Heart left ventricle (tissue), 16 donors: ENCODE results near the gene DUSP10. TPM values are rescaled to one million over a fixed set of nuclear protein-coding genes. Genes with fewer than 3 reads are reported as not detected.

ENCODE experiments used
- ATAC-seq, 4 donors: fragments of 200-7000 bp; cut with Tn5 transposase; one replicate each; pipeline ENCODE4 v1.9.1; 2020 to 2022; ENCODE audit warnings: moderate library complexity in 4 of 4, mild to moderate bottlenecking in 3 of 4, moderate number of reproducible peaks in 1 of 4
- DNase-seq, 5 donors: peaks; one replicate each; pipeline ENCODE4 v3.0.0-alpha.2; 2020
- H3K27ac ChIP-seq, 12 donors: fragments of 200-600 bp; sonication (generic) in 4 of 12; one replicate each; pipeline versions ENCODE4 v1.5.0 to v1.8.0; 2016 to 2022; ENCODE audit warnings: mild to moderate bottlenecking in 2 of 12
- H3K27me3 ChIP-seq, 9 donors: fragments of 200-600 bp; sonication (generic) in 2 of 9; one replicate each; pipeline versions ENCODE4 v1.5.1 to v1.8.0; 2016 to 2022; ENCODE audit warnings: mild to moderate bottlenecking in 3 of 9
- H3K36me3 ChIP-seq, 9 donors: fragments of 200-600 bp; sonication (generic) in 2 of 9; one replicate each; pipeline versions ENCODE4 v1.5.0 to v1.8.0; 2018 to 2022; ENCODE audit warnings: mild to moderate bottlenecking in 2 of 9
- H3K4me1 ChIP-seq, 12 donors: fragments of 200-600 bp; sonication (generic) in 4 of 12; one replicate each; pipeline versions ENCODE4 v1.5.0 to v1.8.0; 2016 to 2022; ENCODE audit warnings: mild to moderate bottlenecking in 3 of 12
- H3K4me3 ChIP-seq, 12 donors: fragments of 200-600 bp; sonication (generic) in 4 of 12; one replicate each; pipeline versions ENCODE4 v1.5.0 to v1.8.0; 2017 to 2022; ENCODE audit warnings: mild to moderate bottlenecking in 9 of 12, moderate library complexity in 4 of 12
- H3K9me3 ChIP-seq, 12 donors: fragments of 200-600 bp; sonication (generic) in 4 of 12; one replicate each; pipeline versions ENCODE4 v1.5.0 to v1.8.0; 2016 to 2022; ENCODE audit warnings: mild to moderate bottlenecking in 1 of 12
- CTCF ChIP-seq, 12 donors: fragments of 200-600 bp; sonication (generic) in 4 of 12; IDR thresholded peaks; one replicate each; pipeline versions ENCODE4 v1.5.0 to v1.8.0; 2018 to 2022; ENCODE audit warnings: antibody characterized with exemption in 12 of 12, mild to moderate bottlenecking in 5 of 12
- POLR2A ChIP-seq, 2 donors: fragments of 450-650 bp; IDR thresholded peaks; one replicate each; pipeline ENCODE4 v1.6.1; 2017; ENCODE audit warnings: antibody characterized with exemption in 2 of 2, mild to moderate bottlenecking in 2 of 2, moderate library complexity in 2 of 2
- WGBS, 4 donors: extraction: QIAGEN DNeasy Blood & Tissue Kit in 2 of 4; methylation state at CpG; one replicate each; pipeline versions ENCODE4 v1.1.5 to v1.1.7; 2013 to 2018; 5-methylcytosine and 5-hydroxymethylcytosine counted together
- intact Hi-C, 10 donors: fragments of 100-400 bp; cut with DNase I; formaldehyde crosslinking; loops; one replicate each; pipeline versions ENCODE4 v1.11.1 to v1.14.2; 2022
- polyA plus RNA-seq, 2 donors: library from polyadenylated mRNA; stranded (reverse); fragments of 200-250 nt; gene quantifications; one replicate each; pipeline ENCODE4 v1.2.3, GENCODE V29; 2013
- total RNA-seq, 9 donors: library from RNA; depleted of rRNA in 2 of 9; stranded (reverse); fragments of >200 nt in 2 of 9; fragmentation: NEBNext Ultra II Directional in 3 of 9; extraction: Animal tissue kit (Norgen Biotek cat#: 25700) in 3 of 9; gene quantifications; one replicate each; pipeline versions ENCODE4 v1.1.0 to v1.2.4, GENCODE V29; 2016 to 2023
- donor health status: ischemic (EF 13 %, LVEDD 7.1; RV severe dilation, severe dysfunction).
- donor health status: healthy with polysubstance abuse.
- donor health status: DM: no; HTN: yes; CAD: no.
- donor health status: DM: no; HTN: no; CAD: no.
- donor health status: ischemic (EF 25% LVEDD 6.9; RV normal size, moderate dysfunction).
- donor health status: ischemic (EF 25% LVEDD 5.7; RV mildly dilated, moderate dysfunction).
- donor health status: healthy.
- donor health status: DM: yes; HTN: yes; CAD: no.
- donor health status: ischemic (EF 35%, LVEDD 5.7; RV mildly dilated, moderate dysfunction).
- donor health status: nonischemic (EF 11% LVEDD 7.7; RV severe dilation, severe dysfunction).
- donor health status: DM: yes; HTN: yes; CAD: no.
- donor health status: PGD.
- donor health status: ischemic (EF 29% LVEDD 5.4; RV normal size, mild dysfunction).
- donor health status: nonischemic (EF 23%, LVEDD 6.1; RV moderate dilation, normal function).

The DUSP10 gene
- total and polyA plus RNA-seq, 11 donors = 2.2 to 7.1 (median 3.9) TPM

GRCh38 chr1:221783437-221783836 lies 41.5 kb upstream of the DUSP10 start:
- Histone ChIP-seq H3K27me3 (no peaks in the 10 kb centered on the region), H3K9me3 (no peaks in the 10 kb centered on the region), H3K27ac (no peak overlapping the region), H3K4me1 (peaks cover 0 to 40% (median 0%) of the 10 kb centered on the region in 12 donors), H3K4me3 (no peak overlapping the region), H3K36me3 (no peaks in the 10 kb centered on the region)
- WGBS, 4 donors = 66 to 76% (median 70%) methylated on average over 6 of the region's 6 CpGs
- no peak for TF ChIP-seq POLR2A (IDR thresholded peaks at IDR 0.05)
- no peak for TF ChIP-seq CTCF (IDR thresholded peaks at IDR 0.05)
- intact Hi-C loops = no loop called here
- ATAC-seq (no peak), DNase-seq (no peak)

GRCh38 chr1:221782970-221783369 lies 41.1 kb upstream of the DUSP10 start:
- TF ChIP-seq POLR2A (IDR thresholded peaks at IDR 0.05) (no peak), CTCF (IDR thresholded peaks at IDR 0.05) (no peak)
- no peaks in the 10 kb centered on the region for H3K9me3 ChIP-seq
- H3K27ac ChIP-seq = no peak overlapping the region
- 89 to 98% (median 96%) methylated on average over 1 of the region's 1 CpG for WGBS, 4 donors
- DNase-seq (no peak), ATAC-seq (no peak)
- no peaks in the 10 kb centered on the region for H3K36me3 ChIP-seq
- intact Hi-C loops = no loop called here
- no peak overlapping the region for H3K4me3 ChIP-seq
- H3K4me1 ChIP-seq = peaks cover 0 to 44% (median 0%) of the 10 kb centered on the region in 12 donors
- no peaks in the 10 kb centered on the region for H3K27me3 ChIP-seq

- H3K27me3 ChIP-seq = no peaks in the 10 kb centered on the region
- no peak for ATAC-seq
- no peaks in the 10 kb centered on the region for H3K36me3 ChIP-seq
- H3K27ac ChIP-seq = no peak overlapping the region
- no peak for DNase-seq
- peaks cover 0 to 49% (median 0%) of the 10 kb centered on the region in 12 donors for H3K4me1 ChIP-seq
- intact Hi-C loops = no loop called here
- WGBS, 4 donors = 49 to 60% (median 53%) methylated on average over 2 of the region's 2 CpGs
- H3K4me3 ChIP-seq = no peak overlapping the region
- no peaks in the 10 kb centered on the region for H3K9me3 ChIP-seq
- TF ChIP-seq POLR2A (IDR thresholded peaks at IDR 0.05) = no peak
- no peak for TF ChIP-seq CTCF (IDR thresholded peaks at IDR 0.05)
Measured at GRCh38 chr1:221782477-221782876, 40.6 kb upstream of the DUSP10 start.

- intact Hi-C loops = no loop called here
- no peaks in the 10 kb centered on the region for H3K36me3 ChIP-seq
- peaks cover 0 to 59% (median 0%) of the 10 kb centered on the region in 12 donors for H3K4me1 ChIP-seq
- TF ChIP-seq CTCF (IDR thresholded peaks at IDR 0.05) (no peak), POLR2A (IDR thresholded peaks at IDR 0.05) (no peak)
- no peak overlapping the region for H3K4me3 ChIP-seq
- H3K27me3 ChIP-seq = no peaks in the 10 kb centered on the region
- 73 to 90% (median 79%) methylated on average over 7 of the region's 7 CpGs for WGBS, 4 donors
- no peaks in the 10 kb centered on the region for H3K9me3 ChIP-seq
- ATAC-seq = no peak
- H3K27ac ChIP-seq = no peak overlapping the region
- no peak for DNase-seq
Measured at GRCh38 chr1:221781102-221781755, 39.3 kb upstream of the DUSP10 start.
